Activated CD8-positive, alpha-beta memory T cell treated with anti-CD3 and anti-CD28 coated beads for 24 hours (primary cell): ENCODE measurements around the gene RAC2.
A peak's percentile ranks its signal among the peaks of the same experiment; 100 is the strongest.
"Not testable (repeated sequence)": the region's sequence is repeated elsewhere in the genome, so short reads cannot be mapped to it uniquely, and the experiment has no call there.

ENCODE experiments used
- DNase-seq: peaks from one replicate; pipeline ENCODE4 v3.0.0-alpha.2; 2020

RAC2 gene

DNA sequence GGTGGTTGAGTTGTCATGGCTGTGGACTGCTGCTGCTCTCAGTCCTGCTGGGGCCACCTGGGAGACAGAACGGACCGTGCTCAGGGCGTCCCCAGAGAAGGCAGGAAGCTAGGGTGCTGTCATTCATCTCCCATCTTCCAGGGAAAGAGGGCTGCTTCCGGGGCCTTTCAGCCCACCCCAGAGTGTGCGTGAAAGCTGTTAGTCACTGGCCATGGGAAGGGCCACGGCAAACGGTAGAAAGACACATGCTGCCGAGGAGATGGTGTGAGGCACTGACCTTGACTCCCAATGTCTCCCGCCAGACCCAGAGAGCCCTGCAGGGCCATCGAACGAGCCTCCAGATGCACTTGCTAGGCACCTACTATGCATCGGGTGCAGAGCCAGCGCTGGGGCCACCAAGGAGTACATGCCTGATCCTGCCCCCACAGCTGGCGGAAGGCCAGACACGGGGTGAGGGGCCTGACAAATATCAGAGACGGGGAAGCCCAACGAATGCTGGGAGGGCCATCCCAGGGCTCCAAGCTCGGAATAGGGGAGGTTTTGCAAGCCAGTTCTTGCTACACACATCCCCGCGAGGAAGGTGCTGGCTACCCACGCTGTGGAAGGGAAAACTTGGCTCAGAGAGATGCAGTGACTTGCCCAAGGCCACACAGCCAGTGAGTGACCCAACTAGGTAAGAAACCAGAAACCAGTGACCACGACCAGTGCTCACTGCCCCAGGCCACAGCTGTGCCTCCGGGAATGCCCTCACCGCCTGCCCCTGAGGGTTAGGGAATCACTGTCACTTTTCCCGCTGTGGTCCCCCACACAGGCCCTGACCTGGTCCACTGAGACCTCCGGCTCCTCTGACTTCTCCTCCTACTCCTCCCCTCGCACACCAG, 10.1 kb downstream of the RAC2 start:
- DNase-seq = peak; percentile 64

DNA sequence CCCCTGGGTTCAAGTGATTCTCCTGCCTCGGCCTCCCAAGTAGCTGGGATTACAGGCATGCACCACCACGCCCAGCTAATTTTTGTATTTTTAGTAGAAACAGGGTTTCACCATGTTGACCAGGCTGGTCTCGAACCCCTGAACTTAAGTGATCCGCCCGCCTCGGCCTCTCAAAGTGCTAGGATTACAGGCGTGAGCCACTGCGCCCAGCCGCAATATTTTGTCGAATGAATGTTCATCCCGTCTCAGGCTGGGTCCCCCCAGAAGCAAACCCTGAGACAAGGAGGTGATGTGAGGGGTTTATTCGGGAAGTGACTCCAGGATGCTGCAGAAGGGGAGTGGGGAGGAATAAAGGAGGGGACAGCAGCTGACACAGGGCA, 10.7 kb downstream of the RAC2 start:
- not testable (repeated sequence) for DNase-seq

DNA sequence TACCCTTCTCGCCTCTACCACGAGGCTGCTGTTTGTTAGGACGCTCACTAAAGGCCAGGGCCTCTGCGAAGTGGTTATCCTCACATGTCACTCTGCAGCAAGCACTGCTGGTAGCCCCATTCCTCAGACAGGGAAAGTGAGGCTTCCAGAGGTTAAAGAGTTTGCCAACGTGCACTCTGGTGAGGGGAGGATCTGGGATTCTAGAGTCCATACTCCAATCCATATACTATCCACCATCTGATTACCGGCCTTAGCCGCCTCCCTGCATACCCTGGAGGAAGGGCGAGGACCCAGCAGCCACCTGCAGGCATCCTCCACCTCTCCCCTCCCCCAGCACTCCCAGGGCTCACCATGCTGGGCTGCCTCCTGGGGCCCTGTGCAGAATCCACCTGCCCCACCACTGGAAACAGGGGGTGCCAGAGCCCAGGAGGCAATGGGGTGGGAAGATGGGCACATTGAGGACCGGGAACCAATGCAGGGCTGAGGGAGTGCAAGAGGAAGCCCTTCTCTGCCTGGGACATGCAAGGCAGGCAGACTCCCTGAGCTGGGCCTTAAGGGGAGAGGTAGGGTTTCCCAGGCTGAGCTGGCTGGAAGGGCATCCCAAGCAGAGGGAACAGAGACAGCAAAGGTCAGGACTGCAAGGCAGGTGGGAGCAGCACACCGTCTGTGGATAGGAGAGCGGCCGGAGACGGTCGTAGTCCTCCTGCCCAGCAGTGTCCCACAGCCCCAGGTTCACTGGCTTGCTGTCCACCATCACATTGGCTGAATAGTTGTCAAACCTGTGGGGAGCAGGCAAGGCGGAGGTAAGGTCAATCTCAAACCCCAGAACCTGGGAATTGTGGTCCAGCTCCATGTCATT, 11.7 kb downstream of the RAC2 start:
- DNase-seq = peak; percentile 70

DNA sequence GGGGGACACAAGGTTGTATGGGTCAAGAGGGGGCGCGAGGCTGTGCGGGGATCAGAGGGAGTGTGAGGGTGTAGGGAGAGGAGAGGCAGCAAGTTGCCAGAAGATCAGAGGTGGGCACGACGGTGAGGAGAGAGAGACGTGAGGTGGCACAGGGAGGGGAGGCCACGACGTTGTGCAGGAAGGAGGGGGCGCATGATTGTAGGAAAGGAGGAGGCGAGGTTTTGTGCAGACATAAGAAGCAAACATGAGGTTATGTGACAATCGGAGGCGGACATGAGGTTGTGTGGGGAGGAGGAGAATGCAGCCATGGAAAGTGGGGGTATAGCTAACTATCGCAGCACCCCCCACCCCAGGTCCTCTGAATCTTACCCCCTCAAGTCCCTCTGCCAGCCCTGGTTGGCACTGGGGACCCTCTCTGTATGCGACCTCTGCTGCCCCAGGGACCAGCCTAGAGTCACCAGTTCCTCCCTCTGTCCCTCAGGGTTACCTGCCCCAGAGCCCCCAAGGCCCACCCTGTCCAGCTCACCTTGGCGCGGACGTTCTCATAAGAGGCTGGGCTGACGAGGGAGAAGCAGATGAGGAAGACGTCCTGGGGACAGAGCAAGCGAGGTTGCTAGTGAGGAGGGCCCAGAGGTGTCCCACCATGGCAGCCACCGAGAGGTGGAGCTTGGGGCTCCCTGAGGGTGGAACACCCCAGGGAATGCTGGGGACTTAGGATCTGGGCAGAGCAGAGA, 12.5 kb downstream of the RAC2 start:
- DNase-seq = peak; percentile 85

DNA sequence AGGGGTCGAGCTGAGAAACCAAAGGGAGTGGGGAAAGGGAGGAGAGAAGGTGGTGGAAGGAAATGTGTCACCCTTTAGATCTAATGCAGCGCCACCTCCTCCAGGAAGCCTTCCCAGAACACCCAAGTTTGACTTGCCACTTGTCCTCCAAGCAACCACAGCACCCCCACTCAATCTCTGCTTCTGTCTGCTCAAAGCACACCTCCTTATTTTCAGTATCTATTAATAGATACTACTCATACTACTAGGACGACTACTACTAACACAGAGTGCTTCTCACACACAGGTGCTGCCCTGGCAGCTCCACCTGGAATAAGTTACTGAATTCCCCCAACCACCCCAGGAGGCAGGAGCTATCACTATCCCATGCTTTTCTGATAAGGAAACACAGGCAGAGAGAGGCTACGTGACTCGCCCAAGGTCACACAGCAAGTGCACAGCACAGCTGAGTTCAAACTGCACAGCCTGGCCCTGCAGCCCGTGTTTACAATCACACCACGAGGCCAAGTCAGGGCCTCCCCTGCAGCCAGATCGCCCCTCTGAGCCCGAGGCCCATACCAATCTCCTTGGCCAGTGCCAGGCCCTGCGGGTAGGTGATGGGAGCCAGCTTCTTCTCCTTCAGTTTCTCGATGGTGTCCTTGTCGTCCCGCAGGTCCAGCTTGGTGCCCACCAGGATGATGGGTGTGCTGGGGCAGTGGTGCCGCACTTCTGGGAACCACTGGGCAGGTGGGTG, 13.2 kb downstream of the RAC2 start:
- peak; percentile 87 for DNase-seq

DNA sequence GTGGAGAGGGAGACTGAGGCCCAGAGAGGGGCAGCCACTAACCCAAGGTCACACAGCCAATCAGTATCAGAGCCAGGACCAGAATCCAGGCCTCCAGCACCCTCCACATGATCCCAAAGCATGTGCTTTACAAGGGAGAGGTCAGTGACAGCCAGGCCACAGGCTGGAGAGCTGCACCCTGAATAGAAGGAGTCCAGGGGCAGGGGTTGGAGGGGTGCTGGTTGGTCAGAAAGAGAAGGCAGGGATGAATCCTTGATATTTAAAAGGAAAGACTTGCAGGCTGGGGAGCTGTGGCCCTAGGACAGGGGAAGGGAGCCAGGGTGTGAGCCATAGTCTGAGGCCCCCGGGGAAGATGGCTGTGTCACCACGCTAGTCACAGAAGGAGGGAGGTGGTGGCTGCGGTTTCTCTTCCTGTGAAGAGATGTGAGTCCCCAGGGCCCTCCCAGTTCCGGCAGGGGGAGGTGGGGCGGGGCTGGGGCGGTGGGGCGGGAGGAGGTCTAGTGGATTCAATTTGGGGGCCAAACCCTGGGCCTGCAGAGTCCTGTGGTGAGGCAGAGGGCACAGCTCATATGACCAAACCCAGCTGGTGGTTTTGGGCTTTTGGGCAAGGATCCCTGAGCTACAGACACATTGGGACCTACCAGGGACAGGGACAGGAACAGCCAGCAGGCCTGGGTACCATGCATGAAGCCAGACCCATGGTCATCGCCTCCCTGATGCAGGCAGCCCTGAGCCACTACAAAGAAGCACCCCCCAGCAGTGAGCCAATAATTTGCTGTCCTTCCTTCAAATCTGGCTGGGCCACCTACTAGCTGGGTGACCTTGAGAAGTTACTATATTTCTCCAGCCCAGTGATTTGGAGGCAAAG, 14.0 kb downstream of the RAC2 start:
- peak; percentile 92 for DNase-seq

DNA sequence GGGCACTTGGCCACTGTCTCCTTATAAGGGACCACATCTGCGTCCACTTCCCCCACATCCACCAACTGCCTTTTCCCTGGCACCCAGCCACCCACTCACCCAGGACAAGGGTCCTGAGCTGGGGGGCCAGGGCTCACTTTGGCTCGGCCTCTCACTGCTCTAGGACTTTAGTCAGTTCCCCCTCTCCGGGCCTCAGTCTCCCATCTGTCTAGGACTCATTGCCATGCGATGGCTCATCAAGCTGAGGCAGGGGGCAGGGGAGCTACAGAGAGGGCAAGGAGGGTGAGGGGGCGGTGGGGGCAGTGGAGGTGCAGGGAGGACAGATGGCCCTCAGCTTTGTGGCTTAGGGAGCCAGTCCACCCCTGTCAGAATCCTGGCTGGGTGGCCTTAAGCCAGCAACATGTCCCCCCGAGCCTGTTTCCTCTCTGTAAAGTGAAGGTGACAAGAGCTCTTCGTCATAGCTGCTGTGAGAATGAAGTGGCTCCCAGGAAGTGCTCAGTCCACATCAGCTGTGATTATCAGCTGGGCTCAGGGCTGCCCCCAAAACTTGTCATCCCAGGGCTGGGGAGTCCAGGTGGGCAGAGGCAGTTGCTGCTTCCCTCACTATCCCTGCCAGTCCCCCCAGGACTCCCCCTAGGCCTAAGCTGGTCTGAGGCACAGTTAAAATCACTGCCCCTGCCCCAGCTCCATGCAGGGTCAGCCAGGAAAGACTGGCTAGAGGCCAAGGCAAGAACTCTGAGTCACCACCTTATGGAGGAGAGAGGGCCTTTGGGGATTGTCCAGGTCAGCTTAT, 14.9 kb downstream of the RAC2 start:
- DNase-seq = peak; percentile 84

DNA sequence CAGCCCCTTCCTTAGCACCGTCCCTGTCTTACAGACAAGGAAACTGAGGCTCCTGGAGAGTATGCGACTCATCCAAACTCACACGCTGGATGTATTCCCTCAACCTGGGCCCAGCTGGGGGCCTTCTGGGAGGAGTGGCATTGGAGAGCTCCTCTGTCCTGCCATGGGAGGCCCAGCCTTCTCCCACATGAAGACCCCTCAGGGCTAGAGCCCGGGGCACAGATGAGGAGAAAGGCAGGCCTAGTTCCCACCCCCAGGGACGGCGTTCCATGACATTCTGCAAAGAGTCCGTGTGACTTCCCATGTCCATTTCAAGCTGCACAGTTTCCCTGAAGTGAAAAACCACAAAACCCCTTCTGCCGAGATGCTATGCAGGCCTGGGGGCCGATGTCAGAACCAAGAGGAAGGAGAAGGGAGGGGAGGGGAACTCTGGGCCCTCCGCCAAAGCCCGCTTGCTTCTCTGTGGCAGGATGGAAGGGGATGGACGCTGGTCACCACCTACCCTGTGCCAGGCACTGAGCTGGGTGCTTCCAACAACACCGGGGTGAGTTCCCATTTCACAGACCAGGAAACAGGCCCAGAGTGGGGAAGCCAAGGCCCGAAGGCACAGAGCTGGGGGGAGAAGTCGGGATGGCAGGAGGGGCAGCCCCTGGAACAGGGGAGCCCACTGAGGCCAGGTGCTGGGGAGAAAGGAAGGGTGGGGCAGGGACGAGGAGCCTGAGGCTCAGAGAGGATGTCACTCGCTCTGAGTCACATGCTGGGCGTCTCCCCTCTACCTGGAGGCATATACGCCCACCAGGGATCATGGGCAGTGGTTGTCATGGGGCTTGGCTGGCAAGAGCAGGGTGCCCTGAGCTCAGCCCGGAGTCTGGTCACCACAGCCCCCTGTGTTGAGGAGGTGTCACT, 15.7 kb downstream of the RAC2 start:
- DNase-seq = peak; percentile 74

DNA sequence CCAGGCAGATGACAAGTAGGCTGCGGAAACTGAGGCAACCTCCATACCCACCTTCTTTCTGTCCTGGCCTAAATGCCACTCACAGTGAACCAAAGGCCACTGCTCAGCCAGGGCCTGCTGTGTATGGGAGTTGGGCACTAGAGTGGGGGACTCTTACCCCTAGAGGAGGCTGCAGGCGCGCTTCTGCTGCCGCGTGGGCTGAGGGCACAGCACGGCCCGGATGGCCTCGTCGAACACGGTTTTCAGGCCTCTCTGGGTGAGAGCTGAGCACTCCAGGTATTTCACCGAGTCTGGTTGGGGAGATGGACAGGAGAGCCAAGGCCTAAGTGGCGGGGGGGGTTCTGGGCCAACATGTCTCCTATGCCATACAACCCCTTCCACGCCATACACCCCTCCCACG, 17.6 kb downstream of the RAC2 start:
- no peak for DNase-seq

DNA sequence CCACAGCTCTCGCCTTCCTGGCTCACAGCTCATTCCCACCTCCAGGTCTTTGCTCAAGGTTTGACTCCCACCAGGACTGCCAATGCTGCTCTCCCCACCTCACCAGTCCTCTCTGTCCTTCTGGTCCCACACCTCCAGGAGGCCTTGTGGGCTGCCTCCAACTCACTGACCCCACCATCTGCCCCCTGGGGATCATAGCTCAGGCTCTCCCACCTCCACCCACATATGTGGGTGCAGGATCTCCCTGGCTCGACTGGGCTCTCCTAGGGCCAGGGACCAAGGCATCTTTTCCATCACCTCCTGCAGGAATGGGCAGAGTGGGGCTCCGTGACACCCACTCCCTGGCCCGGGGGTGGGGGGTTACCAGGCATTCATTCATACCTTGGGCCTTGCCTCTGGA, 18.0 kb downstream of the RAC2 start:
- no peak for DNase-seq

DNA sequence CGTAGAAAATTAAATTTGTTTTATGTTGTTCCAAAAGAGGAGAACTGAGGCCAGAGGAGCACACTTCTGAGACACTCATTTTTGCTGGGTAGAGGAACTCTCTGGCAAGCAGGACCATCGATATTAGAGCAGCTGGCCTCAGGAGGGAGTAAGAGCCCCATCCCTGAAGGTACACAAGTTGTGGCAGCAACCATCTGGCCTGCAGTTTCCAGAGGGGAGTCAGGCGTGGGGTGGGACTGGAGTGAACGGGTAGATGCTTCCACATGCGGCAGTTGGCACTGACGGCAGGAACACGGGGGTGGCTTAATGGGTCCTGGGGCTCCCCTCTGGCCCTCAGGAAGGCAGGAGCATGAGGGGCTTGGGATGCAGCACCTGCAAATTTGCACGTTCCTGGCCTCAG, 18.6 kb downstream of the RAC2 start:
- DNase-seq = no peak

DNA sequence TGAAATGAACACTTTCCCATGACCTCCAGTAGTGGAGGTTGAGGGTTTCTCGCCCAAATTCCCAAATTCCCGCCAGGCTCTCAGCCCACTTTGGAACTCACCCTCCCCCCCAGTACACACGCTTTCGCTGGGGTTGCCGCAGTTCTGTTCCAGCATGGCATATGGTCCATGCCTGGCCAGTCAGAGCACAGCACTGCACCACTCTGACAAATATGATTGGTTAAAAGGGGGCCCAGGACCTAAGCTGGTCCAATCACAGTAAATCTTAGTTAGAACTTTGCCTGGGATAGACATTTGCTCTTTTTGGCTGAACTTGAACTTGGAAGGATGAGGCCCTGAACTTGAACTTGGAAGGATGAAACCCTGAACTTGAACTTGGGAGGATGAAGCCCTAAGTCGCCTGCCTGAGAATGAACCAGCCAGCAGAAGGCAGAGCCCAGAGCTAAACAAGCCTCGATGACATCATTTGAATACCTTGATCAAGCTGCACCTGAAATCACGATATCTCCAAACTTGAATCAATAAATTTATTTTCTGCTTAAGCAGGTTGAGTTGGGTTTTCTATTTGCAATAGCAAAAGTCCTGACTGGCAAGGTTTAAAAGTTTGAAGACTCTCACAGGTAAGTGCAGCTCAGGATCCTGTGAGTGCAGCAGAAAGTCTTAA, 19.2 kb downstream of the RAC2 start:
- DNase-seq = no peak

DNA sequence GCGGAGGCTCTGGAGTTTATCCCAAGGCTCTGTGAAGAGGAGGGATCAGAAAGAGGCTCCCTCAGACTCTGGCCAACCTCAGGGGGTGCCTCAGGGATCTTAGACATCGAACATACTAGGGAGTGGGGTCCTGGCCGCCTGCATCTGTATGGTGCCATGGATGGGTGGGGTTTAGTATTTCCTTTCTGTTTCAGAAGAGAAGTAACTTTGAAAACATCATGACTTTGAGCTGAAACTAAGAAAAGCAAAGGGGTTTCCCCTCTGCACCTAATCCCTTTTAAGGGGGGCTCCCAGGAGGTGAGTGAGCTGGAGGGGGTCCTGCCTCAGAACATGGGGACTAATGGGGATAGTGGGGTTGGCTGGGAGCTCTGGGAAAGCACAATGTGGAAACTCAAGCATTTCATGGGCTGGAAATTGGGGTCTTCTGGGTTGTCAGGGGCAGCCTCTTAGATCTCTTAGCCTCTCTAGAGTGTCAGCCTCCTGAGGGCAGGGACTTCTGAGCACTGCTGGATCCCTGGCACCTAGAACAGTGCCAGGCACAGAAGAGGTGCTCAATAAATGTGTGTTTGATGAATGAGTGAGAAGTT, 20.0 kb downstream of the RAC2 start:
- DNase-seq = peak; percentile 80

DNA sequence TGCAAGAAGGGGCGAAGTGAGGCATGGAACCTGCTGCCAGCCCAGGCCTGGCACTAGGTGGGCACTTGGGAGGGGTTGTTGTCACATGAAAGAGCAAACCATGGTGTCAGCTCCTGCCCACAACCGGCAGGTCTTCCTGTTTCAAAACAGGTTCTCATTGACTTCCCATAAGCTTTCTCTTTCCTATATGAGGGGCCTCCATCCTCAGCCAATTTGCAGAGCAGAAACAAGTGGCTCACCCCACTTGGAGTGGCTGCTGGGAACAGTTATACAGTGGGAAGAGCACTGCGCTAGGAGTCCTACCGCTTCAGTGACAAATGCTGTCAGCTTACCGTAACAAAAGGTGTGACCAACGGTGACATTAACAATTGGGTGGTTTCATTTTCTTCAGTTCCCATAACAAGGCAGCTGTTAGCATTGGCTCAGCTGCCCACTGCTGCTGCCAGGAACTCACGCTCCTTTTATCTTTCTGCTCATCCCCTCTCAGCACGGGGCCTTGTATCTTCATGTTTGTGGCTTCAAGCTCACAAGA, 21.6 kb downstream of the RAC2 start:
- DNase-seq = peak; percentile 76

DNA sequence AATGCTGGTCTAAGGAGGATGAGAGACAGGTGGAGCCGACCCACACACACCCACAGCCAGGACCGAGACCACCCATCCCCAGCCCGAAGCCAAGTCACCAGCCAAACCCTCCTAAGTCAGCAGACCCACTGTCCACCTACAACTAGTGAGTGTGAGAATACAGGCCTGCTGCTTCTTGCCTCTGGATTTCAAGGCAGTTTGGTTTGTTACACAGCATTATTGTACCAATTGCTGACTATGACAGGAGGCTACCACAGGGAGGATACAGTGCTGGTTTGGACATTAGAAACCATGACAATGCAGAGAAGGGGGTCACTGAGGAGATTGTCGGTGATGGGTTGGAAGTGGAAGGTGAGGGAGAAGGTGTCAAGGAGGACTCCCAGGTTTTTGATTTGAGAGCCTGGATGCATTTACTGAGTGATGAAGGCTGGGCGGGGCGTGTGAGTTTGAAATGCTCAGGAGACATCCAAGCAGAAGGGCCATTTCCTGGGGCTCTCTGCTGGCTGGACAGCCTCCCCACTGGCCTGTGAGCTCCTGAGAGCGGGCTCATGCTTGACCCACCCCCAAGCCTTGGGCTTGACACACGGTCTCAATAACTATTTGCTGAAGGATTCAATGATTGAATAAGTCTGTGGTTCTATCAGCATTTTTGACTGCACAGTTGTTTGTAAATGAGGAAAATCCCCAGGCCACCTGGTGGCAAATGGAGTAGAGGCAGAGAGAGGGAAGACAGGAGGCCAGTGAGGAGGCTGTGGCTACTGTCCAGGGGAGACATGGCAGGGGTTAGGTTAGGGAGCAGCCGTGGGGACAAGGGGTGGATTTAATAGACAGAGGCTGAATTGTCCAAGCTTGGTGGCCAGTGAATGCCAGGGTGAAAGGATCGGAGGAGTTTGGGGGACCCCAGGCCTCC, 22.4 kb downstream of the RAC2 start:
- no peak for DNase-seq

DNA sequence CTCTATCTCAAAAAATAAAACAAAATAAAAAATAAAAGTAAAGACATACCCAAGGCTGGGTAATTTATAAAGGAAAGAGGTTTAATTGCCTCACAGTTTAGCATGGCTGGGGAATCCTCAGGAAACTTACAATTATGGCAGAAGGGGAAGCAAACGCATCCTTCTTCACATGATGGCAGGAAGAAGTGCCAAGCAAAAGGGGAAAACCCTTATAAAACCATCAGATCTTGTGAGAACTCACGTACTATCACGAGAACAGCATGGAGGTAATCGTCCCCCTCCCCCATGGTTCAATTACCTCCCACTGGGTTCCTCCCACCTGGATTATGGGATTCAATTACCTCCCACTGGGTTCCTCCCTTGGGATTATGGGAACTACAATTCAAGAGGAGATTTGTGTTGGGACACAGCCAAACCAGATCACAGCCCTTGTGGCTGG, 23.5 kb downstream of the RAC2 start:
- DNase-seq = no peak

DNA sequence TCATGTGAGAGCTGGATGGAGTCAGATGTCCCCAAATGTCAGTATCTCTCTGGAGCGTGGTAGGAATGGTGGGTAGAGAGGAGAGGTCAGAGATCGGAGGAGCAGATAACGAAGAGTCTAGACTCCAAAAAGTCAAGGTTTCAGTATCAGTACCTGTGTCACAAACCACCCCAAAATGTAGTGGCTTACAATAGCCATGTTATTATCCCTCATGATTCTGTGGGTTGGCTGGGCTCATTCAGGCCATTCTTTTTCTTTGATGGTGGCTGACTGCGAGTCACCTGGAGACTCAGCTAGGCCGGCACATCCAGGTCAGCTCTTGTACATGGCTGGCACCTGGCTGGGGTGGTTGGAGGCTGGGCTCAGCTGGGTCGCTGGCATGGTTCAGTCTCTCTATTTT, 24.5 kb downstream of the RAC2 start:
- no peak for DNase-seq
